AG04450 (cell line): ENCODE data around the gene PKNOX2. TPM values are rescaled to one million over a fixed set of nuclear protein-coding genes. Genes with fewer than 3 reads are reported as not detected.

Experiments used
- CTCF ChIA-PET: fragments of 300-600, 350-600 bp; formaldehyde crosslinking; extraction: SDS; loops from one replicate; lab custom pipeline; 2022; ENCODE audit warnings: antibody characterized with exemption, inconsistent platforms; lab: Charles Lee
- POLR2A ChIA-PET: fragments of 350-600 bp; formaldehyde crosslinking; extraction: SDS; loops from one replicate; lab custom pipeline; 2021; ENCODE audit warnings: antibody characterized with exemption, inconsistent platforms; lab: Yijun Ruan, JAX
- DNase-seq: peaks from one replicate; pipeline ENCODE4 v3.0.0-alpha.2; 2011; ENCODE audit warnings: low read depth, low spot score
- H3K27ac ChIP-seq: one replicate; pipeline ENCODE4 v1.5.1; 2012; ENCODE audit warnings: low read depth, low read length, control low read depth
- H3K27me3 ChIP-seq: one replicate; pipeline ENCODE4 v1.6.0; 2012; ENCODE audit warnings: low read length; ENCODE audit not compliant: control insufficient read depth, insufficient read depth
- H3K4me3 ChIP-seq: 2 replicates; pipeline ENCODE4 v1.5.1; 2011; ENCODE audit warnings: mild to moderate bottlenecking, low read depth, low read length, control low read depth
- H3K9me3 ChIP-seq: 2 replicates; pipeline ENCODE4 v1.5.1; 2012; ENCODE audit warnings: low read length; ENCODE audit not compliant: control insufficient read depth, insufficient read depth
- CTCF ChIP-seq: IDR thresholded peaks from 2 replicates; pipeline ENCODE4 v1.5.1; 2011; ENCODE audit warnings: low read depth, low read length, control low read depth, inconsistent platforms
- polyA plus RNA-seq: library from polyadenylated mRNA; depleted of rRNA; stranded (reverse); fragments of >200 nt; gene quantifications from 2 replicates; pipeline ENCODE4 v1.2.3, GENCODE V29; 2011

PKNOX2 gene
- polyA plus RNA-seq, 1 experiment = 3.0 TPM

- DNase-seq = no peak
- Histone ChIP-seq H3K4me3 (no peak overlapping the region), H3K27me3 (peaks cover 18% of the 10 kb centered on the region), H3K9me3 (no peaks in the 10 kb centered on the region), H3K27ac (no peak overlapping the region)
- POLR2A ChIA-PET = no interaction called here
- TF ChIP-seq CTCF = no peak
- CTCF ChIA-PET = interaction anchor here (1.0 to 2.9 kb wide), 5 partner anchors 10 to 26 kb away, joined by 3 to 14 read pairs (median 5); no protein-coding TSS in a partner anchor
Observed at GRCh38 chr11:125422681-125423080, 258.1 kb downstream of the PKNOX2 start.

- no peak overlapping the region for H3K27ac ChIP-seq
- H3K4me3 ChIP-seq = no peak overlapping the region
- no peak for DNase-seq
- ChIA-PET CTCF (interaction anchor here (0.8 to 2.9 kb wide), 5 partner anchors 9 to 26 kb away, joined by 3 to 14 read pairs (median 4); no protein-coding TSS in a partner anchor), POLR2A (no interaction called here)
- TF ChIP-seq CTCF = peak; percentile 45
- H3K27me3 ChIP-seq = peaks cover 18% of the 10 kb centered on the region
- H3K9me3 ChIP-seq = no peaks in the 10 kb centered on the region
Observed at GRCh38 chr11:125423247-125423849, 258.8 kb downstream of the PKNOX2 start.

GRCh38 chr11:125425601-125426000 lies 261.1 kb downstream of the PKNOX2 start:
- Histone ChIP-seq H3K27me3 (peaks cover 17% of the 10 kb centered on the region), H3K9me3 (no peaks in the 10 kb centered on the region), H3K27ac (no peak overlapping the region), H3K4me3 (no peak overlapping the region)
- ChIA-PET CTCF (interaction anchor here (0.6 to 0.7 kb wide), 2 partner anchors 14 to 26 kb away, joined by 3 to 4 read pairs; no protein-coding TSS in a partner anchor), POLR2A (no interaction called here)
- TF ChIP-seq CTCF = no peak
- no peak for DNase-seq

GRCh38 chr11:125426818-125427528 lies 262.4 kb downstream of the PKNOX2 start:
- TF ChIP-seq CTCF = no peak
- CTCF ChIA-PET = interaction anchor here (0.6 to 4.0 kb wide), 6 partner anchors 9 to 467 kb away, joined by 3 to 23 read pairs (median 3); no protein-coding TSS in a partner anchor

More at GRCh38 chr11:125426818-125427528, 262.4 kb downstream of the PKNOX2 start:
- no peak overlapping the region for H3K4me3 ChIP-seq
- no peaks in the 10 kb centered on the region for H3K9me3 ChIP-seq
- H3K27me3 ChIP-seq = peaks cover 16% of the 10 kb centered on the region
- DNase-seq = no peak
- POLR2A ChIA-PET = no interaction called here
- H3K27ac ChIP-seq = no peak overlapping the region
